HG02571 (cell line): Measurements from ENCODE around the gene VIT.

Experiments used
- ATAC-seq: cut with Tn5 transposase; IDR thresholded peaks from one replicate; pipeline ENCODE4 v1.9.1; 2021; ENCODE audit warnings: mild to moderate bottlenecking, moderate library complexity; ENCODE audit not compliant: unreplicated experiment

VIT gene

GRCh38 chr2:36696533-36696932 is at the start of gene VIT:
VIT (plus strand) TSS chr2:36696707; CDS start chr2:36716371, 19,664 bp downstream.
- ATAC-seq = no peak

- ATAC-seq = peak; percentile 78
These were observed 46.3 kb upstream of the VIT start for GRCh38 chr2:36650031-36650829.

- ATAC-seq = no peak
These were observed 43.4 kb upstream of the VIT start for GRCh38 chr2:36653155-36653554.

- no peak for ATAC-seq
These were observed 42.4 kb upstream of the VIT start for GRCh38 chr2:36653967-36654694.

- no peak for ATAC-seq
These were observed 41.1 kb upstream of the VIT start for GRCh38 chr2:36655453-36655852.

GRCh38 chr2:36657703-36658102 is 38.8 kb upstream of the VIT start:
- no peak for ATAC-seq

- ATAC-seq = no peak
These were observed 38.2 kb upstream of the VIT start for GRCh38 chr2:36658277-36658748.

- ATAC-seq = no peak
These were observed 37.3 kb upstream of the VIT start for GRCh38 chr2:36659218-36659617.

- no peak for ATAC-seq
These were observed 36.6 kb upstream of the VIT start for GRCh38 chr2:36659872-36660312.

GRCh38 chr2:36662638-36663037 is 33.9 kb upstream of the VIT start:
- no peak for ATAC-seq

GRCh38 chr2:36663295-36663694 is 33.2 kb upstream of the VIT start:
- ATAC-seq = no peak

GRCh38 chr2:36663851-36664695 is 32.4 kb upstream of the VIT start:
- ATAC-seq = peak; percentile 85

GRCh38 chr2:36664696-36665076 is 31.8 kb upstream of the VIT start:
- ATAC-seq = no peak

GRCh38 chr2:36667931-36668330 is 28.6 kb upstream of the VIT start:
- no peak for ATAC-seq

GRCh38 chr2:36670881-36671595 is 25.5 kb upstream of the VIT start:
- no peak for ATAC-seq

GRCh38 chr2:36671731-36672130 is 24.8 kb upstream of the VIT start:
- ATAC-seq = no peak

- no peak for ATAC-seq
These were observed 24.3 kb upstream of the VIT start for GRCh38 chr2:36672199-36672598.

GRCh38 chr2:36675579-36676282 is 20.8 kb upstream of the VIT start:
- ATAC-seq = no peak

- ATAC-seq = no peak
These were observed 20.1 kb upstream of the VIT start for GRCh38 chr2:36676364-36676763.

- no peak for ATAC-seq
These were observed 19.1 kb upstream of the VIT start for GRCh38 chr2:36677386-36677785.
